RWPE2 (cell line): ENCODE data around the gene LRP1.

Experiments used
- ATAC-seq: fragments of 200-7000 bp; cut with Tn5 transposase; 3 replicates; pipeline ENCODE4 v1.9.1; 2021; ENCODE audit warnings: low read depth
- DNase-seq: peaks from one replicate; pipeline ENCODE4 v3.0.0-alpha.2; 2020; ENCODE audit warnings: low spot score
- H3K27ac ChIP-seq: fragments of 450-650 bp; 2 replicates; pipeline ENCODE4 v1.5.1; 2017; ENCODE audit warnings: mild to moderate bottlenecking; ENCODE audit not compliant: poor library complexity, severe bottlenecking
- H3K27me3 ChIP-seq: fragments of 250-450 bp; sonication (Bioruptor Pico); 2 replicates; pipeline ENCODE4 v1.5.1; 2021; ENCODE audit warnings: mild to moderate bottlenecking, moderate library complexity; ENCODE audit not compliant: insufficient read depth, poor library complexity, severe bottlenecking
- H3K36me3 ChIP-seq: fragments of 250-450 bp; sonication (Bioruptor Pico); 2 replicates; pipeline ENCODE4 v1.5.1; 2020; ENCODE audit warnings: low read depth, mild to moderate bottlenecking, moderate library complexity
- H3K4me1 ChIP-seq: fragments of 250-450 bp; sonication (Bioruptor Pico); 2 replicates; pipeline ENCODE4 v1.5.1; 2021; ENCODE audit warnings: mild to moderate bottlenecking, moderate library complexity; ENCODE audit not compliant: insufficient read depth, poor library complexity, severe bottlenecking
- H3K4me3 ChIP-seq: fragments of 250-450 bp; sonication (Bioruptor Pico); 2 replicates; pipeline ENCODE4 v1.5.1; 2021; ENCODE audit warnings: mild to moderate bottlenecking, moderate library complexity; ENCODE audit not compliant: severe bottlenecking
- H3K9me3 ChIP-seq: fragments of 250-450 bp; sonication (Bioruptor Pico); 2 replicates; pipeline ENCODE4 v1.5.1; 2021; ENCODE audit warnings: mild to moderate bottlenecking, moderate library complexity; ENCODE audit not compliant: severe bottlenecking
- TF ChIP-seq, protein P1 (sequence below): fragments of 450-650 bp; IDR thresholded peaks from one replicate; pipeline ENCODE4 v1.5.1; 2017; ENCODE audit warnings: mild to moderate bottlenecking, moderate library complexity; ENCODE audit not compliant: poor library complexity, severe bottlenecking

Gene LRP1

DNA sequence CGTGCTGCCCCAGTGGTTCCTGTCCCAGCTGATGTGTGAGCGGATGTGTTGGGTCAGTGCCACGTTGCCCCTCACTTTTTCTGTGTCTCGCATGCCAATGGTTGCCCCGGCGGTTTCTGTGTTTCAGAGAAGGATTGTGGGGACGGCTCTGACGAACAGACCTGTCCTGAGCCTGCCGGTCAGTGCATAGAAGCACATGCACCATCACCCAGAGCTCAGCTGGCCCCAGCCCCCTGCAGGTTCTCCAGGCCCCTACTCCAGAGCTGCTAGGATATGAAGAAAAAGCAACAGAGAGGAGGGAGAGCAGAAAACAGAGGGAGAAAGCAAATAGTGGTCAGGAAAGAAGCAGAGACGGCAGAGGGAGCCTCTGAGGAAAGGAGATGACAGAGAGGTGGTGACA lies 39.8 kb downstream of the LRP1 start:
- DNase-seq (no peak), ATAC-seq (no peak)
- H3K27ac ChIP-seq, result no peak overlapping the region
- no peak overlapping the region for H3K4me3 ChIP-seq
- H3K4me1 ChIP-seq, result peaks cover 31% of the 10 kb centered on the region
- TF ChIP-seq, protein P1, sequence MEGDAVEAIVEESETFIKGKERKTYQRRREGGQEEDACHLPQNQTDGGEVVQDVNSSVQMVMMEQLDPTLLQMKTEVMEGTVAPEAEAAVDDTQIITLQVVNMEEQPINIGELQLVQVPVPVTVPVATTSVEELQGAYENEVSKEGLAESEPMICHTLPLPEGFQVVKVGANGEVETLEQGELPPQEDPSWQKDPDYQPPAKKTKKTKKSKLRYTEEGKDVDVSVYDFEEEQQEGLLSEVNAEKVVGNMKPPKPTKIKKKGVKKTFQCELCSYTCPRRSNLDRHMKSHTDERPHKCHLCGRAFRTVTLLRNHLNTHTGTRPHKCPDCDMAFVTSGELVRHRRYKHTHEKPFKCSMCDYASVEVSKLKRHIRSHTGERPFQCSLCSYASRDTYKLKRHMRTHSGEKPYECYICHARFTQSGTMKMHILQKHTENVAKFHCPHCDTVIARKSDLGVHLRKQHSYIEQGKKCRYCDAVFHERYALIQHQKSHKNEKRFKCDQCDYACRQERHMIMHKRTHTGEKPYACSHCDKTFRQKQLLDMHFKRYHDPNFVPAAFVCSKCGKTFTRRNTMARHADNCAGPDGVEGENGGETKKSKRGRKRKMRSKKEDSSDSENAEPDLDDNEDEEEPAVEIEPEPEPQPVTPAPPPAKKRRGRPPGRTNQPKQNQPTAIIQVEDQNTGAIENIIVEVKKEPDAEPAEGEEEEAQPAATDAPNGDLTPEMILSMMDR, result no peak
- peaks cover 17% of the 10 kb centered on the region for H3K36me3 ChIP-seq
- H3K9me3 ChIP-seq, result no peaks in the 10 kb centered on the region
- no peaks in the 10 kb centered on the region for H3K27me3 ChIP-seq

DNA sequence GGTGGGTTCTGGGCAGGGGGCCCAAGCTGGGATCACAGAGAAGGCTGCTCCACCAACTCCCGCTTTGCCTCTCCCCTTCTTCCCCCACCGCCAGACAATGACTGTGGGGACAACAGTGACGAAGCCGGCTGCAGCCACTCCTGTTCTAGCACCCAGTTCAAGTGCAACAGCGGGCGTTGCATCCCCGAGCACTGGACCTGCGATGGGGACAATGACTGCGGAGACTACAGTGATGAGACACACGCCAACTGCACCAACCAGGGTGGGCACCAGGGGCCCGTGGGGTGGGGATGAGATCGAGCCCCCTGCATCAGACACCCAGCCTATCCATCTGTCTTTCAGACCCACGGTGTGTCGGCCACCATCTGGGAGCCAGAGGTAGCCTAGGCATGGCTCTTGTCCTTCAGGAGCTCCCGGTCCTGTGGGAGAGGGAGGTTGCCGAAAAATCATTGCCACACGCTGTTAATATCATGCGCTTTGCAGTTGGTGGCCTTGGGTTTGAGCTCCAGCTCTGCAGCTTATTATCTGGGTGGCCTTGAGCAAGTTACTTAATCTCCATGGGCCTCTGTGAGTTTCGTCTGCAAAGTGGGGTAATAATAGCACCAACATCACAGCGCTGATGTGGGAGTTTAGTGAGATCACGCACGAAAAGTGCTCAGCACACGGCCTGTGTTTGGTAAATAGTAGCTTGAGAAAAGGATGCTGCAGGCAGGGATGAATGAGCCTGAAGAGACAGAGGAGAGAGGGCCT lies 40.9 kb downstream of the LRP1 start:
- Histone ChIP-seq H3K27ac (no peak overlapping the region), H3K4me3 (no peak overlapping the region), H3K4me1 (peaks cover 31% of the 10 kb centered on the region), H3K9me3 (no peaks in the 10 kb centered on the region), H3K27me3 (no peaks in the 10 kb centered on the region), H3K36me3 (peaks cover 17% of the 10 kb centered on the region)
- ATAC-seq (no peak), DNase-seq (no peak)
- TF ChIP-seq, protein P1, result no peak

DNA sequence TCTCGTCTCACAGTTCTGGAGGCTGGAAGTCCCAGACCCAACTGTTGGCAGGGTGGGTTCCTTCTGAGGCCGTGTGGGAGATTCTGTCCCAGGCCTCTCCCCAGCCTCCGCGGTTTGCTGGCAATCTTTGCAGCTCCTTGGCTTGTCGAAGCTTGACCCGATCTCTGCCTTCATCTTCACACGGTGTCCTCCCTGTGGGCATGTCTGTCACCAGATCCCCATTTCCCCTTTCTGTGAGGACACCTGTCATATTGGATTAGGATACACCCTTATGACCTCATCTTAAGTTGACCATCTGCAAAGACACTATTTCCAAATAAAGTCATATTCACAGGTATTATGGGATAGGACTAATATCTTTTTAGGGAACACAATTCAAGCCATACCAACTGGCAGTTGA lies 41.7 kb downstream of the LRP1 start:
- ATAC-seq (no peak), DNase-seq (no peak)
- TF ChIP-seq, protein P1, result no peak
- Histone ChIP-seq H3K9me3 (no peaks in the 10 kb centered on the region), H3K4me1 (peaks cover 30% of the 10 kb centered on the region), H3K27me3 (no peaks in the 10 kb centered on the region), H3K27ac (no peak overlapping the region), H3K36me3 (peaks cover 17% of the 10 kb centered on the region), H3K4me3 (no peak overlapping the region)

DNA sequence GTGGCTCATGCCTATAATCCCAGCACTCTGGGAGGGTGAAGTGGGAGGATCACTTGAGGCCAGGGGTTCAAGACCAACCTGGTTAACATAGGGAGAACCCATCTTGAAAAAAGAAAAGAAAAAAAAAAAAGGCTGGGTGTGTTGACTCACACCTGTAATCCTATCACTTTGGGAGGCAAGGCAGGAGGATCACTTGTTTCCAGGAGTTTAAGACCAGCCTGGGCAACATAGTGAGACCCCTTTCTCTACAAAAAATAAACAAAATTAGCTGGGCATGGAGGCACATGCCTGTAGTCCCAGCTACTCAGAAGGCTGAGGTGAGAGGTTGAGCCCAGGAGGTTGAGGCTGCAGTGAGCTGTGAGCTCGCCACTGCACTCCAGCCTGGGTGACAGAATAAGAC lies 42.1 kb downstream of the LRP1 start:
- no peaks in the 10 kb centered on the region for H3K27me3 ChIP-seq
- no peak overlapping the region for H3K27ac ChIP-seq
- ATAC-seq (no peak), DNase-seq (no peak)
- TF ChIP-seq, protein P1, result no peak
- H3K4me3 ChIP-seq, result no peak overlapping the region
- H3K4me1 ChIP-seq, result peaks cover 30% of the 10 kb centered on the region
- H3K36me3 ChIP-seq, result peaks cover 17% of the 10 kb centered on the region
- no peaks in the 10 kb centered on the region for H3K9me3 ChIP-seq

DNA sequence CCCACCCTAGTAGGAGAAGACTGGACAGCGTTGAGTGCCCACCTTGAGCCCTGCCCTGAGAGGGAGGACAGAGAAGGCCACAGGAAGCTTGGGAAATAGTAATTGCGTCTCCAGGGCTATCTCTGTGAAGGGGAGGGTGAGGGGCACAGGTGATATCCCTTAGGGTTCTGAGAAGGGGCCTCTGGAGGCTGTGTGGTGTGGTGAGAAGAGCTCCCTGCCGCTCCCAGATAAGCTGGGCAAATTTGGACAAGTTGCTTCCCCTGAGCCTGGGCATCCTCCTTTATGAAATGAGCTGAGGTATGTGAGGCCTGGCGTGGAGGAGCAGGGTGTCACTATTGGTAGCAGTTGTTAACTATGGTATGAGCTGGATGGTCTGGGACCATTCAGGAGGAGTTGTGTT lies 42.6 kb downstream of the LRP1 start:
- H3K4me1 ChIP-seq, result peaks cover 27% of the 10 kb centered on the region
- DNase-seq (no peak), ATAC-seq (no peak)
- TF ChIP-seq, protein P1, result no peak
- H3K27me3 ChIP-seq, result no peaks in the 10 kb centered on the region
- H3K27ac ChIP-seq, result no peak overlapping the region
- no peaks in the 10 kb centered on the region for H3K9me3 ChIP-seq
- H3K36me3 ChIP-seq, result peaks cover 17% of the 10 kb centered on the region
- no peak overlapping the region for H3K4me3 ChIP-seq
